ENCODE measurements around the gene INTS11. TPM values are rescaled to one million over a fixed set of nuclear protein-coding genes. Genes with fewer than 3 reads are reported as not detected.

The INTS11 gene
- total RNA-seq, 2 experiments from 2014 or later = 126 to 135 TPM

DNA sequence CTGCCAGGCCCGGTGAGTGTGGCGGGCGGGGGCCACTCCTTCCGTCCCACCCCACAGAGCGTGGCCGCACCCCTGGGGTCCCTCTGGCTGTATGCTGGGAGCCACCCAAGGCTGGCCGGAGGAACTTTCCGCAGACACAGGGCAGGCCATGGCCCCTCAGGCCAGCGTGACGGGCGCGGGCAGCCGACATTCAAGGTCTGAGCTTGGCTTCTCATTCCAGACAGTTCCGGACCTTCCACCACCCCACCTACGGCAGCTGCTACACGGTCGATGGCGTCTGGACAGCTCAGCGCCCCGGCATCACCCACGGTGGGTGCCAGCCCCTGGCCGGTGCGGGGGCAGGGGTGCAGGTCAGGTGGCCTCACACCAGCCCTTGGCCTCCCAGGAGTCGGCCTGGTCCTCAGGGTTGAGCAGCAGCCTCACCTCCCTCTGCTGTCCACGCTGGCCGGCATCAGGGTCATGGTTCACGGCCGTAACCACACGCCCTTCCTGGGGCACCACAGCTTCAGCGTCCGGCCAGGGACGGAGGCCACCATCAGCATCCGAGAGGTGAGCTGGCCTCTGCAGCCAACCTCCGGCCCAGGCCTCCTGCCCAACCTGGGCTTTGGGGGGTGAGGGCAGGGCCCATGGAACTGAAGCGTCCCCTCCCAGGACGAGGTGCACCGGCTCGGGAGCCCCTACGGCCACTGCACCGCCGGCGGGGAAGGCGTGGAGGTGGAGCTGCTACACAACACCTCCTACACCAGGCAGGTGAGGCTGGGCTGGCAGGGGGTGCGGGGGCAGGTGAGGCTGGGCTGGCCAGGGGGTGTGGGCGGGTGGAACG is 37.0 kb downstream of the INTS11 start:
- no peak for ATAC-seq
- Mint-ChIP-seq H3K4me3 (no peak overlapping the region), H3K4me1 (no peaks in the 10 kb centered on the region), H3K27me3 (no peaks in the 10 kb centered on the region), H3K27ac (no peak overlapping the region), H3K9me3 (ENCODE audit: low read depth) (no peaks in the 10 kb centered on the region), H3K36me3 (no peaks in the 10 kb centered on the region)
- CTCF ChIA-PET = no interaction called here
- DNase-seq = no peak

DNA sequence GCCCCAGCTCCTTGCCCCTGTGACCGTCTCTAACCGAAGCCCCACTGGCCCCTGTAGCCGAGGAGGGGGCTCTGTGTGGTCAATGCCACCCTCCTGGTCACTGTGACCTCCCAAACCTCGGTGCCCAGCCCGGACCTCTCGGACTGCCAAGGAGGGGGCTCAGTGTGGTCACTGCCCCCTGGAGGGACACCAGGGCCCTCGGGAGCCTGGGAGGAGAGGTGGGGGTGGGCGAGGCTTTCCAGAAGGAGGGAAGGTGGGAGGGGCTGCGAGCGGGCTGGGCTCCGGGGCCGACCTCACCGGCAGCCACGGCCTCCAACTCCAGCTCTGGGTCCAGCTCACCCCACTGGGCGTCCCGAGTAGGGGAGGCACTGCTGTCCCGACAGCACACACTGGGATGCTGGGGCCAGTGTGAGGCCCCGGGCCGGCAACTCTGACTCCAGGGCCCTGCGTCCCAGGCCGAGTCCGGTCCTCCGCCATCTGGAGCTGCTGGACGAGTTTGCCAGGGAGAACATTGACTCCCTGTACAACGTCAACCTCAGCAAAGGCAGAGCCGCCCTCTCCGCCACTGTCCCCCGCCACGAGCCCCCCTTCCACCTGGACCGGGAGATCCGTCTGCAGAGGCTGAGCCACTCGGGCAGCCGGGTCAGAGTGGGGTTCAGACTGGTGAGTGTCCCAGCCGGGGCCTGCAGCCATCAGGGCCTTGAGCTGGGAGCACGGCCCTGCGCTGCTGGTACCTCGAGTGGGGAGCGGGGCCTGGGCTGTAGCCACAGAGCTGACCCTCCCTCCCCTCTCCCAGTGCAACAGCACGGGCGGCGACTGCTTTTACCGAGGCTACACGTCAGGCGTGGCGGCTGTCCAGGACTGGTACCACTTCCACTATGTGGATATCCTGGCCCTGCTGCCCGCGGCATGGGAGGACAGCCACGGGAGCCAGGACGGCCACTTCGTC is 37.9 kb downstream of the INTS11 start:
- Mint-ChIP-seq H3K4me1 (no peaks in the 10 kb centered on the region), H3K4me3 (no peak overlapping the region), H3K36me3 (no peaks in the 10 kb centered on the region), H3K27me3 (no peaks in the 10 kb centered on the region), H3K9me3 (ENCODE audit: low read depth) (no peaks in the 10 kb centered on the region), H3K27ac (no peak overlapping the region)
- no peak for ATAC-seq
- DNase-seq = no peak
- CTCF ChIA-PET = interaction anchor here (0.9 kb wide), 1 partner anchor 164 kb away, joined by 3 read pairs; no protein-coding TSS in a partner anchor

DNA sequence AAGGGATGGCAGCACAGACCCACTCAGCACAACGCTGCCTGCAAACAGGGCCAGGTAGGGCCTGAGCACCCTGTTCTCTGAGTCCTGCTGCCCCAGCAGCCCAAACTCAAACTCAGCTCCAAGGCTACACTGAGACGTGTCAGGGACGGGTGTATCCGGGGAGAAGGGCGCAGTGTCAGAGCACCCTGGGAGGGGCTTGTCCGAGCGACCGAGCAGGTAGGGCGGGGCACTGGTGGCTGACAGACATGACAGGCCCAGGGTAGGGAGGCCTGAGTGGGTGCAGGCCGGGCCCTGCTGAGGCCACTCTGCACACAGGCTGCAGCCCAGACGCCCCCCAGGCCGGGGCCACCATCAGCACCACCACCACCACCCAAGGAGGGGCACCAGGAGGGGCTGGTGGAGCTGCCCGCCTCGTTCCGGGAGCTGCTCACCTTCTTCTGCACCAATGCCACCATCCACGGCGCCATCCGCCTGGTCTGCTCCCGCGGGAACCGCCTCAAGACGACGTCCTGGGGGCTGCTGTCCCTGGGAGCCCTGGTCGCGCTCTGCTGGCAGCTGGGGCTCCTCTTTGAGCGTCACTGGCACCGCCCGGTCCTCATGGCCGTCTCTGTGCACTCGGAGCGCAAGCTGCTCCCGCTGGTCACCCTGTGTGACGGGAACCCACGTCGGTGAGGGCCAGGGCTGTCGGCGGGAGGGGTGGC is 38.7 kb downstream of the INTS11 start:
- no peak for DNase-seq
- Mint-ChIP-seq H3K27ac (no peak overlapping the region), H3K36me3 (no peaks in the 10 kb centered on the region), H3K4me1 (no peaks in the 10 kb centered on the region), H3K27me3 (no peaks in the 10 kb centered on the region), H3K4me3 (no peak overlapping the region), H3K9me3 (ENCODE audit: low read depth) (no peaks in the 10 kb centered on the region)
- no peak for ATAC-seq
- CTCF ChIA-PET = interaction anchor here (0.9 kb wide), 1 partner anchor 163 kb away, joined by 3 read pairs; no protein-coding TSS in a partner anchor

DNA sequence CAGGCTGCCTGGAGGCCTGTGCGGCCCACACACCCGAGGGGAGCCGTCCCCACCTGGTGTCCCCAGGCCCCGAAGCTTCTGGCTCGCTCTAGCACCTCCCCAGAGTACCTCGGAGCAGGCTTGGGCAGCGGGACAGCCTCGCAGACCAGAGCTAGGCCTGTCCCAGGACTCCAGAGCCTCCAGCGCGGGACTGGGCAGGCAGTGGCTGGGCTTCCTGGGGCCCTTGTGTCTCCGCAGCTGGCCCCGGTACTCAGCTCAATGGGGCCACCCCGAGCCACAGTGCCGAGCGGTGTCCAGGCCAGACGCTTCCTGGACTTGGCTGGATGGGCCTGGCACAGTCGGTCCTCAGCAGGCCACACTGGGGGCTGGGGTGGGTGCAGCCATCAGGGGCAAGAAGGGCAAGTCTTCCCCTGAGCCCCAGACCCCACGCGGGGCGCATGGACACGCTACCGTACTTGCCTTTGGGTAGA is 39.3 kb downstream of the INTS11 start:
- H3K4me1 Mint-ChIP-seq = no peaks in the 10 kb centered on the region
- no peaks in the 10 kb centered on the region for H3K36me3 Mint-ChIP-seq
- no peak overlapping the region for H3K4me3 Mint-ChIP-seq
- H3K9me3 Mint-ChIP-seq (ENCODE audit: low read depth) = no peaks in the 10 kb centered on the region
- no peak for ATAC-seq
- H3K27ac Mint-ChIP-seq = no peak overlapping the region
- CTCF ChIA-PET = no interaction called here
- no peaks in the 10 kb centered on the region for H3K27me3 Mint-ChIP-seq
- DNase-seq = no peak

DNA sequence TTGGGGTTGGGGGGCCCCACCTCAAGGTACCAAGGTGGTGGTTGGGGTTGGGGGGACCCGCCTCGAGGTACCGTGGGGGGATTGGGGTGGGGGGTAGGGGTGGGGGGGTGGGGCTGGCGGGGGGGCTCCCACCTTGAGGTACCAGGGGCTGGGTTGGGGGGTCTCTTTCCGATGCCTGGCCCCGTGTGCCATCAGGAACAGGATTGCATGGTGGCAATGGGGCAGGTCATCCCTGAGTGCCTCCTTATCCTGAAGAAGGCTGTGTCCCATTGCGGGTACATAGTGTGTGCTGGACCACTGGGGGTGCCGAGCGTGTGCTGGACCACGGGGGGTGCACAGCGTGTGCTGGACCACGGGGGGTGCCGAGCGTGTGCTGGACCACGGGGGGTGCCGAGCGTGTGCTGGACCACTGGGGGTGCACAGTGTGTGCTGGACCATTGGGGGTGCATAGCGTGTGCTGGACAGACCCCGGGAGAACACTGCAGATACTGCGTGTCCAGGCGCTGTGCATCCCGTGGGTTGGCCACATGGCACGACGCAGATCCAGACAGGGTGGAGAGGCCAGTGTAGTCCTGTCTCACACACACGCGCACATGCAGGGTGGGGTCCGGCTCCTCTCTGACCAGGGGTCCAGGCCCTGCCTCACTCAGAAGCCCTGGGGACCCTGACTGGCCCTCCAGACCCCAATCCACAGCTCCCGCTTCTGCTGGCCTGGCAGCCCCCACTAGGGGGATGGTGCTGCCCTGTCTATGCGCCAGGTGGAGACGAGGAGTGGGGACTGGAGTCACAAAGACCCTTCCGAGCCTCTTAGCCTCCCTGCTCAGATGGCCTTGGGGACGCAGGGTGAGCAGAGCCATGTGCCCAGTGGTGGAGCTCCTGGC is 40.0 kb downstream of the INTS11 start:
- DNase-seq (no peak), ATAC-seq (no peak)
- Mint-ChIP-seq H3K4me1 (no peaks in the 10 kb centered on the region), H3K27ac (no peak overlapping the region), H3K4me3 (no peak overlapping the region), H3K9me3 (ENCODE audit: low read depth) (no peaks in the 10 kb centered on the region), H3K27me3 (no peaks in the 10 kb centered on the region), H3K36me3 (no peaks in the 10 kb centered on the region)
- CTCF ChIA-PET = no interaction called here

DNA sequence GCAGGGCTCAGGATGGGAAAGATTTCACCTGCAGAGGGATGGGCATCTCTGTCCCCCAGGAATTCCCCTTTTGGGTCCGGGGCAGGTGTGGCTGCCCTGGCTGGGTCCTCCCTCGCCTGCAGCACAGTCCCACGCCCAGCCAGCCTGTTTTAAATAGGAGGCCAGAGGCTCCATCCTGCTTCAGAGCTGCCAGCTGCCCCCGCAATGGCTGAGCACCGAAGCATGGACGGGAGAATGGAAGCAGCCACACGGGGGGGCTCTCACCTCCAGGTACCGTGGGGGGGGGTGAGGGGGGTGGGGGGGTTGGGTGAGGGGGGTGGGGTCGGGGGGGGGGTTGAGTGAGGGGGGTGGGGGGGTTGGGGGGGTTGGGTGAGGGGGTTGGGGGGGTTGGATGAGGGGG is 40.6 kb downstream of the INTS11 start:
- Mint-ChIP-seq H3K4me3 (no peak overlapping the region), H3K9me3 (ENCODE audit: low read depth) (no peaks in the 10 kb centered on the region), H3K36me3 (no peaks in the 10 kb centered on the region), H3K4me1 (no peaks in the 10 kb centered on the region), H3K27me3 (no peaks in the 10 kb centered on the region), H3K27ac (no peak overlapping the region)
- no peak for DNase-seq
- CTCF ChIA-PET = no interaction called here
- ATAC-seq = no peak

DNA sequence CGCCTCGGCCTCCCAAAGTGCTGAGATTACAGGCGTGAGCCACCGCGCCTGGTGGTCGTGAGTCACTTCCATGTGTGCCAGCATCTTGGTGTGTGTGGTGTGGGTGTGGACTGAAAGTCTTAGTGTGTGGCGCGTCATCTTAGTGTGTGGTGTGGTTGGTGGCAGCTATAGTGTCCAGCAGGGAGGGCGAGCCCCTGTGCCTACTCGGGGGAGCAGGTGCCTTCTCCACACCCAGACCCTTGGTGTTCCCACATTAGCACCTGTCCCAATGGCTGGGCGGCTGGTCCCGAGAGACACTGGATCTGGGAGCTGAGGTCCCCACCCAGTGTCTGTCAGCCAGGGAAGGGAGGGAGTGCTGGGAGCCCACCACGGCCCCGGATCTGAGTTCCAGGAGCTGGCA is 41.5 kb downstream of the INTS11 start:
- Mint-ChIP-seq H3K27ac (no peak overlapping the region), H3K4me1 (no peaks in the 10 kb centered on the region), H3K4me3 (no peak overlapping the region), H3K9me3 (ENCODE audit: low read depth) (no peaks in the 10 kb centered on the region), H3K36me3 (no peaks in the 10 kb centered on the region), H3K27me3 (no peaks in the 10 kb centered on the region)
- ATAC-seq = no peak
- no peak for DNase-seq
- CTCF ChIA-PET = interaction anchor here (1.5 kb wide), 1 partner anchor 32 kb away, joined by 4 read pairs; no protein-coding TSS in a partner anchor

DNA sequence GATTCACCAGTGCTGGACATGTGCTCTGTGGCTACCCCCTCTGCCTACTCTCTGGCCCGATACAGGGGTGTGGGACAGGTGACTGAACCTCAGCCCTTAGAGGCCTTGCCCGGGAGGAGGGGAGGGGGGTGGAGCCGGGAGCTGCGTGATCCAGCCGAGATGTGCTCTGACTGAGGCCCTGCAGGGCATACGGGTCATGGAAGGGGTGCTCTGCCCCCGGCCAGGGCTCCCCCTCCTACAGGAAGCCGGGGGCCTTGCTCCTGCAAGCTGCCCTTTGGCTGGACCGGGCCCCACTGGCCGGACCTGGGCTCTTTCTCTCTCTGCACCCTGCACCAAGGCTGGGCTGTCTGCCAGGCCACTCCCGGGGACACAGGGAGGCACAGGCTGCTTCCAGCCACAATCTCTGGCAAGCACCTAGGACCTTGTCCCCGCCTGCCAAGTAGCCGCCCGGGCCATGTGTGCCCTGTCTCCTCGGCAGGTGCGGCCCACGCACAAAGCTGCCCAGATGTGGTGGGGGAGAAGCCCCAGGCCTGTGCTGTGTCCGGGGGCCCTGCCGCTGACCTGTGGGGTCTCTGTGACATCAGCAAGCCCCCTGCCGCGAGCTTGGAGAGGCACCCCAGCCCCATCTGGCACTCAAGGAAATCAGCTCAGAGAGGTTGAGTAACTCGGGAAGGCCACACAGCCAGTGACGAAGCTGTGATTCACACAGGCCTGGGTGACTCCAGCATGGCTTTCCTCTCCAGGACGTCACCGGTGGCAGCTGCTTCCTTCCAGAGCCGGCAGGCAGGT is 42.7 kb downstream of the INTS11 start:
- H3K36me3 Mint-ChIP-seq = no peaks in the 10 kb centered on the region
- CTCF ChIA-PET = interaction anchor here (0.9 to 1.5 kb wide), 2 partner anchors 11 to 31 kb away, joined by 3 to 4 read pairs; no protein-coding TSS in a partner anchor
- DNase-seq (no peak), ATAC-seq (no peak)
- no peak overlapping the region for H3K4me3 Mint-ChIP-seq
- H3K4me1 Mint-ChIP-seq = no peaks in the 10 kb centered on the region
- H3K9me3 Mint-ChIP-seq (ENCODE audit: low read depth) = no peaks in the 10 kb centered on the region
- H3K27ac Mint-ChIP-seq = no peak overlapping the region
- no peaks in the 10 kb centered on the region for H3K27me3 Mint-ChIP-seq

DNA sequence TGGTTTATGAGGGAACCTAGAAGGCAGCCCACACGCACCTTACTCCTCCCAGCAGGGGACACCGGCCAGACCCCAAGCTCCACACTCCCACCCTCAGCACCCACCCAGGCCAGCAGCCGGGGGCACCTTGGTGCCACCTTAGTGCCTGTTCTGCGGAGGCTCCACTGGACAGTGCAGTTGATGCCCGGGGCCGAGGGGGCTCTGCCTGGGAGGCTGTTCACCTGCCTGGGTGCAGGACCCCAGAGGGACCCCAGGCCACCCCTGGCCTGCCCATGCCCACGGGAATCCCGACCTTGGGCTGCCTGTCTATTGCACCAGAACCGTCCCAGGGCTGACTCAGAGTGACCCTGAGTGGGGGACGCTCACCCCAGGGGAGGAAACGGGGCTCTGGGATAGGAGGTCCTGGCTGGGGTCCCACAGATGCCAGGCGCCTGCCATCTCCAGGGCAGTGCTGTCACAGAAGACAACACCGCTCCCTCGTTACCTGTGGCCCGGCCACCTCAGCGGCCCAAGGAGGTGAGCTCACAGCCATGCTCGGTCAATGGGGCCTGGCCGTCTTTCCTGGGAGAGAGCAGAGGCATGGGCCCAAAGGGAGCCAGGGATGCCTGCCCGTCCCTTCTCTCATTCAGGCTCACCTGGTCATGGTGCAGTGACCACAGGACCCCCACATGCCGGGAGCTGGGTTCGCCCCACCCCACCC is 43.5 kb downstream of the INTS11 start:
- H3K27ac Mint-ChIP-seq = no peak overlapping the region
- DNase-seq (no peak), ATAC-seq (no peak)
- CTCF ChIA-PET = interaction anchor here (0.9 to 1.2 kb wide), 2 partner anchors 12 to 158 kb away, joined by 3 read pairs; no protein-coding TSS in a partner anchor
- no peaks in the 10 kb centered on the region for H3K36me3 Mint-ChIP-seq
- H3K4me3 Mint-ChIP-seq = no peak overlapping the region
- no peaks in the 10 kb centered on the region for H3K4me1 Mint-ChIP-seq
- H3K9me3 Mint-ChIP-seq (ENCODE audit: low read depth) = no peaks in the 10 kb centered on the region
- H3K27me3 Mint-ChIP-seq = no peaks in the 10 kb centered on the region

DNA sequence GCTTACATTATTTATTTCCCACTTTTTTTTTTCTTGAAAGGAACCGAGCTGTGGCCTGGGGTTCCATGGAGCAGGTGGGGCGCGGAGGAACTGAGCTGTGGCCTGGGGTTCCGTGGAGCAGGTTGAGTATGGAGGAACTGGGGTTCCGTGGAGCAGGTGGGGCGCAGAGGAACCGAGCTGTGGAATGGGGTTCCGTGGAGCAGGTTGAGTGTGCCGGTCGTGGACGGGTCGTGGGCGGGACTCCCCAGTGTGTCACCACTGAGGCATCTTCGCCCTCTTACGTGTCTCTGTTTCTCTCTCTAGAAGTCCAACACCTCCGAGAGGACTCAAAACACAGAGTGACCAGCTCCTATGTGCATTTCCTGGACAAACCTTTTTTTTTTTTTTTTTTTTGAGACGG is 45.4 kb downstream of the INTS11 start:
- CTCF ChIA-PET = interaction anchor here (0.9 kb wide), 1 partner anchor 157 kb away, joined by 3 read pairs; no protein-coding TSS in a partner anchor
- no peaks in the 10 kb centered on the region for H3K36me3 Mint-ChIP-seq
- H3K4me1 Mint-ChIP-seq = peaks cover 4% of the 10 kb centered on the region
- H3K9me3 Mint-ChIP-seq (ENCODE audit: low read depth) = no peaks in the 10 kb centered on the region
- DNase-seq (no peak), ATAC-seq (no peak)
- no peak overlapping the region for H3K27ac Mint-ChIP-seq
- H3K4me3 Mint-ChIP-seq = no peak overlapping the region
- H3K27me3 Mint-ChIP-seq = no peaks in the 10 kb centered on the region

DNA sequence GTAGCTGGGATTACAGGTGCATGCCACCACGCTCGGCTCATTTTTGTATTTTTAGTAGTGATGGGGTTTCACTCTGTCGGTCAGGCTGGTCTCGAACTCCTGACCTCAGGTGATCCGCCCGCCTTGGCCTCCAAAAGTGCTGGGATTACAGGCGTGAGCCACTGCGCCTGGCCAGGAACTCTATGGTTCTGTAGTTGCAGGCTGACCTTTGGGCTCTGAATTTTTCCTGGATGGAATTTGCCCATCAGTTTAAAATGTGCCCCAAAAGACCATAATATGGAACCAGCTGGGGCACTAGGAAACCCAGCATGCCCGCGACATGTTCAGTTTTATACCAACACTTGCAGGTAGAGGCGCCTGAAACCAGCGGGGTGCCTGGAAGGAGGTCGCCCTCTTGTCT is 45.8 kb downstream of the INTS11 start:
- H3K4me1 Mint-ChIP-seq = peaks cover 4% of the 10 kb centered on the region
- no peaks in the 10 kb centered on the region for H3K27me3 Mint-ChIP-seq
- H3K9me3 Mint-ChIP-seq (ENCODE audit: low read depth) = no peaks in the 10 kb centered on the region
- no peaks in the 10 kb centered on the region for H3K36me3 Mint-ChIP-seq
- ATAC-seq (no peak), DNase-seq (no peak)
- CTCF ChIA-PET = interaction anchor here (1.3 kb wide), 1 partner anchor 157 kb away, joined by 4 read pairs; no protein-coding TSS in a partner anchor
- H3K27ac Mint-ChIP-seq = no peak overlapping the region
- H3K4me3 Mint-ChIP-seq = no peak overlapping the region
